IPS-18c (cell line): ENCODE results near the gene ABHD13.

Source experiments
- H3K4me3 ChIP-seq: 2 replicates; pipeline ENCODE4 v1.7.0; 2013; ENCODE audit warnings: low read depth, mild to moderate bottlenecking, low read length, moderate library complexity; ENCODE audit not compliant: insufficient read depth
- H3K9me3 ChIP-seq: one replicate; pipeline ENCODE4 v1.6.1; 2013; ENCODE audit warnings: mild to moderate bottlenecking, low read length, moderate library complexity; ENCODE audit not compliant: control insufficient read depth, insufficient read depth

Gene ABHD13

GRCh38 chr13:108218044-108218974 is at the start of gene ABHD13:
Gene ABHD13 (plus strand): TSS chr13:108218392. CDS start chr13:108229219, 10,827 bp downstream.
- Histone ChIP-seq H3K4me3 (peak within 1 kb of the TSS; percentile 87), H3K9me3 (no peaks in the 10 kb centered on the region)

- H3K4me3 ChIP-seq, result no peak overlapping the region
- no peaks in the 10 kb centered on the region for H3K9me3 ChIP-seq
Observed at GRCh38 chr13:108168929-108169328, 49.3 kb upstream of the ABHD13 start.

DNA sequence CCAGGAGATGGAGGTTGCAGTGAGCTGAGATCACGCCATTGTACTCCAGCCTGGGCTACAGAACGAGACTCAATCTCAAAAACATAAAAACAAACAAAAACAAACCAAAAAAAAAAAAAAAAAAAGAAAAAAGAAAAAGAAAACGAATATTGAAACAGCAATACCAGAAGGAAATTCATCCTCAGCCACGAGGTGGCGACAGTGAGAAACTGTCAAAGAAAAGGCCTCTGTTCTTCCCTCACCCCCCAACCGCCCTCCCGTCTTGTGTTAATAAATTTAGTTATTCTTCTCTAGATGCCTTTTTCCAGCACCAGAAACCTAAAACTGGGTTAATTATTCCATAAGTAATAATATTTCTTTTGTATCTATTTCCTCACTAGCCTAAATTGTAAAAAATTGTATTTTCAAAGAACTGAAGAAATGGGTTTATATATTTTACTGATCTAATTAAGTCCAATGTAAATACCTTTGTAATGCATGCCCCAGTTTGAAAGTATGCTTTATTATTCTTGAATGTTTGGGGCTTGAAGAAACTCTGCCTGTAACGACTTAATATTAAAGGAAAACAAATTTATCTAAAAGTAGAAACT is 41.4 kb upstream of the ABHD13 start:
- Histone ChIP-seq H3K4me3 (no peak overlapping the region), H3K9me3 (no peaks in the 10 kb centered on the region)

DNA sequence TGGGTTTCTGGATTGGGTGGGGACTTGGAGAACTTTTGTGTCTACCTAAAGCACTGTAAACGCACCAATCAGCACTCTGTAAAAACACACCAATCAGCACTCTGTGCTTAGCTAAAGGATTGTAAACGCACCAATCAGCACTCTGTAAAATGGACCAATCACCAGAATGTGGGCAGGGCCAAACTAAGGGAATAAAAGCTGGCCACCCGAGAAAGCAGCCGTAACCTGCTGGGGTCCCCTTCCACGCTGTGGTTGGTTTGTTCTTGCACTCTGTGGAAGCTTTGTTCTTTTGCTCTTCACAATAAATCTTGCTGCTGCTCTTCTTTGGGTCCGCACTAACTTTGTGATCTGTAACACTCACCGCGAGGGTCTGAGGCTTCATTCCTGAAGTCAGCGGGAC is 40.1 kb upstream of the ABHD13 start:
- Histone ChIP-seq H3K9me3 (no peaks in the 10 kb centered on the region), H3K4me3 (no peak overlapping the region)

- no peak overlapping the region for H3K4me3 ChIP-seq
Observed at GRCh38 chr13:108182652-108183051, 35.5 kb upstream of the ABHD13 start.

DNA sequence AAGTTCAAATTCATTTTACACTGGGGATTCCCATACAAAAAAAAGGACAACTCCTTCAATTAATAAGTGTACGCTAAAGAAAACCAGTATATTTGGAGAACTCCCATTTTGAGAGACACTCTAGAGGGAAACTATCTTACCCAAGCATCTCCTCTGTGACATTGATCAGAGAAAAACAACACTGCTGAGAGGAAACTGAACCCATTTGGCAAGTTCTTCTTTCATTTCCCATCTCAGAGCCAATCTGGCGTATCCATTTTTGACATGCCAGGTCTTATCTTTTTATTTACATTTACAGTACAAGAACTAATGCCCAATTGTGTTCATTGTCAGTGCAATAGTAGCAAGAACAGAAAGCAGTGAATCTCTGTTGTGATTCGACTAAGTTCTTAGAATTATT is 33.0 kb upstream of the ABHD13 start:
- no peaks in the 10 kb centered on the region for H3K9me3 ChIP-seq
- H3K4me3 ChIP-seq, result no peak overlapping the region

More at GRCh38 chr13:108182652-108183051, 35.5 kb upstream of the ABHD13 start:
- H3K9me3 ChIP-seq, result no peaks in the 10 kb centered on the region

DNA sequence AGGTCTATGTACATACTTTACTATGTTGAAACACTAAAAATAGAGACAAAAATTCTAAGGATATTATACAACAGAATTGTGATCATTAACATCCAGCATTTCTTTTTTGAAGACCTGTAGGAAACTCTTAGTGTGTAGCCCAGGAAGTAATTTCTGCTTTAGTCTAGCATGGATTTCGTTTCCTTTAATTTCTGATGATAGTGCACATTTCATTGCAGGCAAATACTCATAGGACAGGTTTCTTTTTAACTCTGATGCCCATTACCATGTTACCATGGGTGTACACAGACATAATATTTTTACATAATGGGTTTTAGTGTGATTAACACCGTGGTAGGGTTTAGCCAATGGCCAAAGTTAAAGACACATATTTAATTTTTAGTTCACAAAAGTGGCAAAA is 29.9 kb upstream of the ABHD13 start:
- Histone ChIP-seq H3K4me3 (no peak overlapping the region), H3K9me3 (no peaks in the 10 kb centered on the region)

DNA sequence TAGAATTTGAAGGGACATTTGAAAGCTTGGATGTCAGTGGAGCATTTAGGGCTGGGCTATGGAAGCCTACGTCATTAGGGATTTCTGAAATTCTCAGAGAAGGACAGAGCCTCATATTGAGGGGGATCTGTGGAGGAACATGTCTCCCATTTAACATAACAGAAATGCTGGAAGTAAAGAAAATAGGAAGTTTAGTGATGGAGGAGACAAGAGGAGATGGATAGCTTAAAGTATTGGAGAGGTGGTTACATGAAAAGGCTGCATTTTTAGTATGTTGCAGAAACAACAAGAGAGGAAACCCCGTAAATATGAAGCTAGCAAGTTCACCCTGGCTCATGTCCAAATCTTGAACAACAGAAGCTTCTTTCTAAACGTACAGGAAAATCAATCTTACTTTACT is 27.3 kb upstream of the ABHD13 start:
- H3K9me3 ChIP-seq, result peaks cover 2% of the 10 kb centered on the region
- H3K4me3 ChIP-seq, result no peak overlapping the region

DNA sequence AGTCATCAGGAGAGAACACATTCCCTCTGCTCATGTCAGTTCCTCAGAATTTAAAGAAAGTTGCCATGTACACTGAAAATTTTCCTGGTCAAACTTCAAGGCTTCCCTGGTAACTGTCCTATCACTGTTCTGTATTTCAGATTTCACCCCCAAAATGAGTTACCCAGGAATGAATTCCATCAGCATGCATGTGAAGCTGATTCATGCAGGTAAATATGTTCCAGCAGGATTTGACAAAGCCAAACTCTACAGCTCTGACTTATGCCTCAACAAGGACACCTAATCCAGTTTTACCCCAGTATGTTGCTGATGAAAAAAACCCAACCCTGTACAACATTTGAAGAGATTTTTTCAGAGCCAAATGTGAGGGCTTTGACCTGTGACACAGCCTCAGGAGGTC is 24.4 kb upstream of the ABHD13 start:
- peaks cover 3% of the 10 kb centered on the region for H3K9me3 ChIP-seq
- H3K4me3 ChIP-seq, result no peak overlapping the region

DNA sequence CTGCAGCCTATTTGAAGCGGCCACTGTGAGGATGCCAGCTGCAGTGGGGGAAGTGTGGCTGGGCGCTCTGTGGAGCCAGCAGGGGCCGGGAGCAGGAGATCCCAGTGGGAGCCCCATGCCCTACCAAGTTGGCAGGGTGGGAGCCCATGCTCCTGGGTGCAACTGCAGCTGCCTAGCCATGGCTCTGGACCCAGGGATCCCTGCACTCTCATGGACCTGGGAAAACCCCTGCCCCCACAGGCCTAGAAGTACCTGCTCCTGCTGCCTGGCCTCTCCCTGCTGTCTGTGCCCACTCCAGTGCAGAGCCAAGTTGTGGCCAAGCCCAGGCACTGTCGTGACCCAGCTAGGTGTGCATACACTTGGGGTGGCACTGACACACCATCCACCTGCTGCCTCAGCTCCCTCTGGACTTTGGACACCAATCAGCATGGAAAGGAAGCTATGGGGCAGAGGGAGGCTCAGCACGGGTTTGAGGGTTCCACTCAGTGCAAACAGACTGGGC is 23.7 kb upstream of the ABHD13 start:
- H3K9me3 ChIP-seq, result peaks cover 7% of the 10 kb centered on the region
- no peak overlapping the region for H3K4me3 ChIP-seq

DNA sequence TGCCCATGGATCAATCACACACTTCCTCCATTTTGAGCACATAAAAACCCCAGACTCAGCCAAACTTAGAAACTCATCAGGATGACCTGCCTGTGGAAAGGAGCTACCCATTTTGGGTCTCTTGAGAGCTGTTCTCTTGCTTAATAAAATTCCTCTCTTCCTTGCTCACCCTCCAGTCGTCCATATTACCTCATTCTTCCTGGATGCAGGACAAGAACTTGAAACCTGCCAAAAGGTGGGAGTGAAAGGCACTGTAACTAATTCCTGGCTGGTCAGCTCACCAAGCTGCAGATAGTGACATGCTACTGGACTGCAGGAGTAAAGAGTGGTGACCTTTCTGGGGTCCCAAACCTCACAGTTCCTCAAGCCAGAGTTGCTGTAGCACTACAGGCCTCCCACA is 23.0 kb upstream of the ABHD13 start:
- H3K4me3 ChIP-seq, result no peak overlapping the region
- peaks cover 7% of the 10 kb centered on the region for H3K9me3 ChIP-seq

DNA sequence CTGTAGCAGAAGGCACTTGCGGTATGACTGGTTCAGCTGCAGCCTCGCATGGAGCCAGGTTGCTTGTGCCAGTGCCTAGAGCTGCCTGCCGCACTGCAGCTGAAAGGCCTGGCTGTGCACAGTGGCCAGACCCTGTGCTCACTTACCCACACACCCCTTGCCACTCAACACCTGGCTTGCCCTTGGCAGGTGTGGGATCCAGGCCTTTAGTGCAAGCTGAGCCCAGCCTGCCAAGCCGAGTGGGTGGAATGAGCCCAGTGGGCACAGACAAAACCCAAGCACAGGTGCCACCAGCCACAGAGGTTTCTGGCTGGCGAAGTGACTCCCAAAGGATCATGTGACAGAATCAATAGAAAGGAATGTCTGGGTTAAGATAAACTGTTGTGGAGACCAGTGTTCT is 22.3 kb upstream of the ABHD13 start:
- H3K4me3 ChIP-seq, result no peak overlapping the region
- H3K9me3 ChIP-seq, result peaks cover 7% of the 10 kb centered on the region

DNA sequence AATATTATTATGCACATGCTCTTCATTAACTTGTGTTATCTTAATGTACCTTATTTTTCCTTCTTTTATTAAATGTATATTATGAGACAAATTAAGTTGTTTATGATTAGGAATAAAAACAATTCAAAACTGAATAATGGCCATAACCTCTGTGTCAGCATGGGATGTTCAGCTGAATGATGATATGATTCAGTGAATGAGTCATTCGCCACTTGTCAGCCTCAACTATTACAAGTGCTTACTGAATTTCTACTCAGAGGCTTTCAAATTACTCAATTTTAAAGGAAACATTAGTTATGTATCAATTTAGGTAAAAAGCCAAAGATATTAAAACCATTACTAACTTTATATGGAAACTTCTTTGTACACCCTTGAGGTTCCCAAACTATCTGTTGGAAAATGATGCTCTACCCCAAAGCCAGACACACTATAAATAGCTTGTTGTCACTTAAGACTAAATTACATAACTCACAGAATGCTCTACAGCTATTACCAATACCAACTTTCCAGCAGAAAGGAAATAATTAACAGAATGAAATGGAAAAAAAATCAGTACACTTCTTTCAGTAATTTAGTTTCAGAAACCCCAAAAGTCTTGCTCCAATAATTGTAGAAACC is 17.3 kb upstream of the ABHD13 start:
- Histone ChIP-seq H3K4me3 (no peak overlapping the region), H3K9me3 (peaks cover 5% of the 10 kb centered on the region)

GRCh38 chr13:108210551-108210950 is 7.6 kb upstream of the ABHD13 start:
- Histone ChIP-seq H3K9me3 (no peaks in the 10 kb centered on the region), H3K4me3 (no peak overlapping the region)

DNA sequence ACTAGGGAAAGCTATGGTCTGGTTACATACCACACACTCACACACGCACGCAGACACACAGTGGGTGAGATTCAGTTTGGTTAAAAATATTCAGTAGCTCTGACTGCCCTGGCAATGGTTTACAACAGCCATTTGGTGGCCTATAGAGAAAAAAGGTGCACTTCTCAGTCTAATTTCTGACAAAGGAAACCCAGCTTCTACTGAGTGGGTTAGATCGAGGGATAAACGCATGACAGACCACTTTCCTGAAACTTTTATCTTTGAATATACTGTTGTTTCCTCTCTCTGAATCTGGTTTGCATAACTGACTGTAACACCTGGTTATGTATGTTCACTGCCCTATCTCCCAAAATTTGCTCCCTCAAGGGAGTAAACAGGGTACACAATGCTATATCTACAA is 5.3 kb upstream of the ABHD13 start:
- no peaks in the 10 kb centered on the region for H3K9me3 ChIP-seq
- no peak overlapping the region for H3K4me3 ChIP-seq

DNA sequence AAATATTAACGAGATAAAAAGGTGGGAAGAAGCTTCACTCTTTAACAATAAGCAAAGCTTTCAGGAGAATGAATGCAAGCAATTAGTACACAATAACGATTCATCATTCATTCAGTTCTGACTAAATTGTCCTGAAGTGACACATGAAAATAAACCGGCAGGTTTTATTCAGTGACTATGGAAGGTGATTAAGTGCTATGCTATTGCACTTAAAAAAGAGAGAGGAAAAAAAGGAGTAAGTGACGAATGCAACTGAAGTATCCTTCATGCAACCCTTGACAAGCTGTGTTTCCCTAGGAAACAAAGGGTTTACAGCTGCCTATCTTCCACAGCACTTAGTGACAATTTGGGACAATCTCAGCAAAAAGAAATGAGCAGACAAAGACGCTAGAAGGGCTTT is 4.2 kb upstream of the ABHD13 start:
- peak overlapping the region; percentile 53; the same call in 1 of the 2 replicates for H3K4me3 ChIP-seq
- H3K9me3 ChIP-seq, result no peaks in the 10 kb centered on the region

GRCh38 chr13:108214441-108215271 is 3.5 kb upstream of the ABHD13 start:
- H3K4me3 ChIP-seq, result peak overlapping the region; percentile 53
- no peaks in the 10 kb centered on the region for H3K9me3 ChIP-seq
